DND-41 (cell line): ENCODE data around the gene BACE1.
A peak's percentile ranks its signal among the peaks of the same experiment; 100 is the strongest.

Experiments
- ATAC-seq: fragments of 200-7000 bp; cut with Tn5 transposase; 3 replicates; pipeline ENCODE4 v1.9.1; 2021; ENCODE audit warnings: low read depth; ENCODE audit not compliant: insufficient read depth
- DNase-seq: peaks from one replicate; pipeline ENCODE4 v3.0.0-alpha.2; 2020
- H2AFZ ChIP-seq: 2 replicates; pipeline ENCODE4 v1.6.0; 2012; ENCODE audit warnings: low read depth, low read length
- H3K27ac ChIP-seq: 2 replicates; pipeline ENCODE4 v1.5.1; 2012; ENCODE audit warnings: low read length, inconsistent platforms
- H3K27me3 ChIP-seq: fragments of 200-600 bp; sonication (generic); 2 replicates; pipeline ENCODE4 v1.6.0; 2012; ENCODE audit warnings: low read length, mild to moderate bottlenecking, inconsistent platforms; ENCODE audit not compliant: insufficient read depth, poor library complexity
- H3K36me3 ChIP-seq: 2 replicates; pipeline ENCODE4 v1.5.1; 2012; ENCODE audit warnings: low read length, inconsistent platforms; ENCODE audit not compliant: insufficient read depth
- H3K4me1 ChIP-seq: 2 replicates; pipeline ENCODE4 v1.5.1; 2012; ENCODE audit warnings: mild to moderate bottlenecking, low read length; ENCODE audit not compliant: insufficient read depth
- H3K4me2 ChIP-seq: 2 replicates; pipeline ENCODE4 v1.6.0; 2012; ENCODE audit warnings: mild to moderate bottlenecking, moderate library complexity, low read length, inconsistent platforms; ENCODE audit not compliant: insufficient read depth
- H3K4me3 ChIP-seq, 2 experiments: fragments of 200-600 bp in 1 of 2; shearing (Covaris generic) in 1 of 2; 2 replicates each; pipeline ENCODE4 v1.5.1; 2012 to 2016; ENCODE audit warnings: inconsistent platforms in 2 of 2, low read length in 2 of 2, mild to moderate bottlenecking in 2 of 2, low read depth in 1 of 2, moderate library complexity in 1 of 2
- H3K79me2 ChIP-seq: 2 replicates; pipeline ENCODE4 v1.6.0; 2012; ENCODE audit warnings: low read length, inconsistent platforms; ENCODE audit not compliant: insufficient read depth
- H3K9ac ChIP-seq: 2 replicates; pipeline ENCODE4 v1.6.0; 2012; ENCODE audit warnings: low read depth, mild to moderate bottlenecking, inconsistent platforms, low read length, moderate library complexity
- H3K9me3 ChIP-seq: 2 replicates; pipeline ENCODE4 v1.5.1; 2012; ENCODE audit warnings: low read length, moderate library complexity, mild to moderate bottlenecking, inconsistent platforms; ENCODE audit not compliant: insufficient read depth, severe bottlenecking
- H4K20me1 ChIP-seq: 2 replicates; pipeline ENCODE4 v1.6.0; 2012; ENCODE audit warnings: low read length; ENCODE audit not compliant: insufficient read depth
- EZH2 ChIP-seq: IDR thresholded peaks from 3 replicates; pipeline ENCODE4 v1.6.1; 2012; ENCODE audit warnings: borderline replicate concordance, low read depth, mild to moderate bottlenecking, moderate library complexity, low read length, inconsistent platforms; ENCODE audit not compliant: severe bottlenecking
- TF ChIP-seq, protein P1 (sequence below): IDR thresholded peaks from 2 replicates; pipeline ENCODE4 v1.5.1; 2012; ENCODE audit warnings: borderline replicate concordance, low read length, moderate library complexity, mild to moderate bottlenecking; ENCODE audit not compliant: poor library complexity, severe bottlenecking; ENCODE audit errors: extremely low read depth

BACE1 gene

GRCh38 chr11:117316197-117316961 is at the start of gene BACE1:
BACE1 (minus strand) TSS chr11:117316256; CDS start chr11:117315795, 461 bp downstream.
- Histone ChIP-seq H3K36me3 (no peaks in the 10 kb centered on the region), H3K9ac (peak within 1 kb of the TSS; percentile 34; the same call in 1 of the 2 replicates), H3K4me3 (peak within 1 kb of the TSS in 1 of 2 experiments; percentile 50; a peak in 2 of 4 replicates), H3K9me3 (no peaks in the 10 kb centered on the region), H3K4me1 (peaks cover 10% of the 10 kb centered on the region), H4K20me1 (peaks cover 4% of the 10 kb centered on the region; the same call in 1 of the 2 replicates), H3K4me2 (peak within 1 kb of the TSS; percentile 66), H3K79me2 (no peaks in the 10 kb centered on the region), H2AFZ (peak within 1 kb of the TSS; percentile 61), H3K27me3 (peaks cover 53% of the 10 kb centered on the region), H3K27ac (no peak within 1 kb of the TSS)
- ATAC-seq = peak; percentile 71
- DNase-seq = peak; percentile 35
- TF ChIP-seq, protein P1, sequence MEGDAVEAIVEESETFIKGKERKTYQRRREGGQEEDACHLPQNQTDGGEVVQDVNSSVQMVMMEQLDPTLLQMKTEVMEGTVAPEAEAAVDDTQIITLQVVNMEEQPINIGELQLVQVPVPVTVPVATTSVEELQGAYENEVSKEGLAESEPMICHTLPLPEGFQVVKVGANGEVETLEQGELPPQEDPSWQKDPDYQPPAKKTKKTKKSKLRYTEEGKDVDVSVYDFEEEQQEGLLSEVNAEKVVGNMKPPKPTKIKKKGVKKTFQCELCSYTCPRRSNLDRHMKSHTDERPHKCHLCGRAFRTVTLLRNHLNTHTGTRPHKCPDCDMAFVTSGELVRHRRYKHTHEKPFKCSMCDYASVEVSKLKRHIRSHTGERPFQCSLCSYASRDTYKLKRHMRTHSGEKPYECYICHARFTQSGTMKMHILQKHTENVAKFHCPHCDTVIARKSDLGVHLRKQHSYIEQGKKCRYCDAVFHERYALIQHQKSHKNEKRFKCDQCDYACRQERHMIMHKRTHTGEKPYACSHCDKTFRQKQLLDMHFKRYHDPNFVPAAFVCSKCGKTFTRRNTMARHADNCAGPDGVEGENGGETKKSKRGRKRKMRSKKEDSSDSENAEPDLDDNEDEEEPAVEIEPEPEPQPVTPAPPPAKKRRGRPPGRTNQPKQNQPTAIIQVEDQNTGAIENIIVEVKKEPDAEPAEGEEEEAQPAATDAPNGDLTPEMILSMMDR = no peak
- peak; percentile 96 for TF ChIP-seq EZH2

DNA sequence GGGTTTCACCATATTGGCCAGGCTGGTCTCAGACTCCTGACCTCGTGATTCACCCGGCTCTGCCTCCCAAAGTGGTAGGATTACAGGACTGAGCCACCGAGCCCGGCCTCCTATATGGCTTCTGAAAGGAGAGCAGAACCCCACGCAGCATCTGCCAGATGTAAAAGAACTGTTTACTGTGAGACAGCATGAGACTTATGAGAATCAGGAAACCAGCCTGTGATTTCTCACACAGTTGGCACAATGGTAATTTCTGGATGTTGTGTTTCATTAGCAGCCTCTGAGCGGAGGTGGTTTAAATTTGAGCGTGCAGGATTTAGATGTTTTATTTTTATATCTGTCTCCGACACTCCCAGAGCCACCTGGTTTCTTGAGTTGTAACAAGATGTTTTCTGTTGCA is 45.4 kb upstream of the BACE1 start:
- Histone ChIP-seq H3K79me2 (no peaks in the 10 kb centered on the region), H3K4me3 (no peak overlapping the region), H2AFZ (no peak overlapping the region), H3K4me2 (no peak overlapping the region), H3K27me3 (no peaks in the 10 kb centered on the region), H3K36me3 (peaks cover 44% of the 10 kb centered on the region), H3K9me3 (no peaks in the 10 kb centered on the region), H4K20me1 (no peaks in the 10 kb centered on the region), H3K9ac (no peak overlapping the region), H3K27ac (no peak overlapping the region), H3K4me1 (no peaks in the 10 kb centered on the region)
- TF ChIP-seq, protein P1 = no peak
- TF ChIP-seq EZH2 = no peak
- DNase-seq (no peak), ATAC-seq (no peak)

GRCh38 chr11:117356126-117356890 is 40.3 kb upstream of the BACE1 start:
- Histone ChIP-seq H3K4me3 (no peak overlapping the region), H4K20me1 (no peaks in the 10 kb centered on the region), H3K27me3 (no peaks in the 10 kb centered on the region), H3K9me3 (no peaks in the 10 kb centered on the region), H3K4me2 (no peak overlapping the region), H3K79me2 (no peaks in the 10 kb centered on the region), H3K4me1 (no peaks in the 10 kb centered on the region), H2AFZ (no peak overlapping the region), H3K9ac (no peak overlapping the region), H3K27ac (no peak overlapping the region), H3K36me3 (peaks cover 24% of the 10 kb centered on the region)
- DNase-seq (no peak), ATAC-seq (no peak)
- no peak for TF ChIP-seq EZH2
- TF ChIP-seq, protein P1 = no peak
